OCI-LY3 (cell line): ENCODE data around the gene WDFY4.

Experiments used
- EZH2phosphoT487 ChIP-seq: fragments of 200-600 bp; shearing (Covaris generic); IDR thresholded peaks from 2 replicates; pipeline ENCODE4 v1.6.1; 2018; ENCODE audit warnings: antibody characterized with exemption, mixed run types, low read depth
- TF ChIP-seq, protein P1 (sequence below): fragments of 200-600, 300-600 bp; sonication (generic); IDR thresholded peaks from 2 replicates; pipeline ENCODE4 v1.5.1; 2014; ENCODE audit warnings: antibody characterized with exemption, low read length, low read depth

DNA sequence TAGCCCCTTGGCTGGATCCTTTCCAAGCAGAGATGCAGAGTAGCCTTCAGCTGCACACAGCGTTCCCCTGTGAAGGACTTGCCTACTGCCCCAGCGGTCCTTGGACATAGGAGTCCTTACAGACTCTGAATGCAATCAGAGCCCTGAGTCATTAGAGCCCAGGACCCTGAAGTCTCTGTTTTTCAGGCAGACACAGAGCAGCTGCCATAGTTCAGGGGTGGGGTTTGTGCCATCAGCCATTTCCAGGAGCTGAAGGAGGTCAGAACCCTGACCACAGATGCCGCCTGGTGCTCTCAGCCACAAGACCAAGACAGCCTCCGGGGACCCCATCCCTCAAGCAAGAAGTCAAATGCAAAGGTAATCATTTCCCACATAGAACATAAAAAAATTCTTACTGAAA is 32.8 kb upstream of the WDFY4 start:
- TF ChIP-seq, protein P1, sequence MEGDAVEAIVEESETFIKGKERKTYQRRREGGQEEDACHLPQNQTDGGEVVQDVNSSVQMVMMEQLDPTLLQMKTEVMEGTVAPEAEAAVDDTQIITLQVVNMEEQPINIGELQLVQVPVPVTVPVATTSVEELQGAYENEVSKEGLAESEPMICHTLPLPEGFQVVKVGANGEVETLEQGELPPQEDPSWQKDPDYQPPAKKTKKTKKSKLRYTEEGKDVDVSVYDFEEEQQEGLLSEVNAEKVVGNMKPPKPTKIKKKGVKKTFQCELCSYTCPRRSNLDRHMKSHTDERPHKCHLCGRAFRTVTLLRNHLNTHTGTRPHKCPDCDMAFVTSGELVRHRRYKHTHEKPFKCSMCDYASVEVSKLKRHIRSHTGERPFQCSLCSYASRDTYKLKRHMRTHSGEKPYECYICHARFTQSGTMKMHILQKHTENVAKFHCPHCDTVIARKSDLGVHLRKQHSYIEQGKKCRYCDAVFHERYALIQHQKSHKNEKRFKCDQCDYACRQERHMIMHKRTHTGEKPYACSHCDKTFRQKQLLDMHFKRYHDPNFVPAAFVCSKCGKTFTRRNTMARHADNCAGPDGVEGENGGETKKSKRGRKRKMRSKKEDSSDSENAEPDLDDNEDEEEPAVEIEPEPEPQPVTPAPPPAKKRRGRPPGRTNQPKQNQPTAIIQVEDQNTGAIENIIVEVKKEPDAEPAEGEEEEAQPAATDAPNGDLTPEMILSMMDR: no peak
- no peak for TF ChIP-seq EZH2phosphoT487
